ENCODE measurements around the gene CKB. TPM values are rescaled to one million over a fixed set of nuclear protein-coding genes. Genes with fewer than 3 reads are reported as not detected.

The CKB gene
- polyA plus RNA-seq, 1 donor from 2014 or later, result 0.61 TPM

- Mint-ChIP-seq H3K27me3 (no peaks in the 10 kb centered on the region), H3K36me3 (no peaks in the 10 kb centered on the region), H3K27ac (peak overlapping the region in 1 of 3 donors; percentile 12), H3K9me3 (no peaks in the 10 kb centered on the region), H3K4me1 (peaks cover 0 to 2% (median 1%) of the 10 kb centered on the region in 3 donors), H3K4me3 (no peak overlapping the region)
Measured at GRCh38 chr14:103535891-103536565, 13.4 kb upstream of the CKB start.

- H3K27ac Mint-ChIP-seq, result peak overlapping the region in 1 of 3 donors; percentile 12
- no peaks in the 10 kb centered on the region for H3K36me3 Mint-ChIP-seq
- peaks cover 1 to 6% (median 2%) of the 10 kb centered on the region in 3 donors for H3K4me1 Mint-ChIP-seq
- H3K4me3 Mint-ChIP-seq, result no peak overlapping the region
- H3K9me3 Mint-ChIP-seq, result no peaks in the 10 kb centered on the region
- no peaks in the 10 kb centered on the region for H3K27me3 Mint-ChIP-seq
Measured at GRCh38 chr14:103535081-103535890, 12.7 kb upstream of the CKB start.

GRCh38 chr14:103534576-103535061 lies 12.0 kb upstream of the CKB start:
- no peaks in the 10 kb centered on the region for H3K36me3 Mint-ChIP-seq

GRCh38 chr14:103533999-103534575 lies 11.5 kb upstream of the CKB start:
- Mint-ChIP-seq H3K27ac (no peak overlapping the region), H3K9me3 (no peaks in the 10 kb centered on the region), H3K36me3 (no peaks in the 10 kb centered on the region), H3K27me3 (no peaks in the 10 kb centered on the region), H3K4me3 (no peak overlapping the region), H3K4me1 (peaks cover 10 to 12% (median 12%) of the 10 kb centered on the region in 3 donors)

More at GRCh38 chr14:103534576-103535061, 12.0 kb upstream of the CKB start:
- Mint-ChIP-seq H3K4me1 (peaks cover 7 to 13% (median 8%) of the 10 kb centered on the region in 3 donors), H3K27ac (no peak overlapping the region), H3K4me3 (no peak overlapping the region), H3K9me3 (no peaks in the 10 kb centered on the region), H3K27me3 (no peaks in the 10 kb centered on the region)

GRCh38 chr14:103533137-103533998 lies 10.7 kb upstream of the CKB start:
- peaks cover 12 to 13% (median 12%) of the 10 kb centered on the region in 3 donors for H3K4me1 Mint-ChIP-seq
- H3K27me3 Mint-ChIP-seq, result no peaks in the 10 kb centered on the region
- no peak overlapping the region for H3K27ac Mint-ChIP-seq
- H3K4me3 Mint-ChIP-seq, result no peak overlapping the region
- H3K36me3 Mint-ChIP-seq, result no peaks in the 10 kb centered on the region
- H3K9me3 Mint-ChIP-seq, result no peaks in the 10 kb centered on the region

- Mint-ChIP-seq H3K27ac (peak overlapping the region in 1 of 3 donors; percentile 65), H3K4me3 (peak overlapping the region in 1 of 4 donors; percentile 11), H3K27me3 (no peaks in the 10 kb centered on the region), H3K4me1 (peaks cover 14 to 20% (median 14%) of the 10 kb centered on the region in 3 donors), H3K9me3 (no peaks in the 10 kb centered on the region), H3K36me3 (no peaks in the 10 kb centered on the region)
Measured at GRCh38 chr14:103532216-103533136, 9.8 kb upstream of the CKB start.

GRCh38 chr14:103531421-103532215 lies 9.0 kb upstream of the CKB start:
- Mint-ChIP-seq H3K9me3 (no peaks in the 10 kb centered on the region), H3K4me1 (peaks cover 20 to 26% (median 20%) of the 10 kb centered on the region in 3 donors), H3K27ac (peak overlapping the region in 1 of 3 donors; percentile 65), H3K27me3 (no peaks in the 10 kb centered on the region), H3K36me3 (no peaks in the 10 kb centered on the region), H3K4me3 (peak overlapping the region in 2 of 4 donors; percentile 11 to 17)

GRCh38 chr14:103530831-103531230 lies 8.2 kb upstream of the CKB start:
- Mint-ChIP-seq H3K4me3 (peak overlapping the region in 1 of 4 donors; percentile 86), H3K27me3 (no peaks in the 10 kb centered on the region), H3K36me3 (no peaks in the 10 kb centered on the region), H3K9me3 (no peaks in the 10 kb centered on the region), H3K4me1 (peaks cover 20 to 26% (median 20%) of the 10 kb centered on the region in 3 donors), H3K27ac (peak overlapping the region in 1 of 3 donors; percentile 94)

GRCh38 chr14:103530390-103530789 lies 7.8 kb upstream of the CKB start:
- peaks cover 20 to 26% (median 20%) of the 10 kb centered on the region in 3 donors for H3K4me1 Mint-ChIP-seq
- peak overlapping the region; percentile 80 to 95 (median 88) for H3K4me3 Mint-ChIP-seq
- no peaks in the 10 kb centered on the region for H3K9me3 Mint-ChIP-seq
- H3K27ac Mint-ChIP-seq, result peak overlapping the region in 2 of 3 donors; percentile 46 to 94
- H3K36me3 Mint-ChIP-seq, result no peaks in the 10 kb centered on the region
- H3K27me3 Mint-ChIP-seq, result no peaks in the 10 kb centered on the region

- no peaks in the 10 kb centered on the region for H3K27me3 Mint-ChIP-seq
- no peaks in the 10 kb centered on the region for H3K36me3 Mint-ChIP-seq
- H3K4me1 Mint-ChIP-seq, result peaks cover 20 to 26% (median 20%) of the 10 kb centered on the region in 3 donors
- peak overlapping the region; percentile 85 to 97 (median 94) for H3K27ac Mint-ChIP-seq
- peak overlapping the region; percentile 86 to 96 (median 92) for H3K4me3 Mint-ChIP-seq
- H3K9me3 Mint-ChIP-seq, result no peaks in the 10 kb centered on the region
Measured at GRCh38 chr14:103529383-103530365, 7.0 kb upstream of the CKB start.

- peak within 1 kb of the TSS; percentile 85 to 97 (median 94) for H3K27ac Mint-ChIP-seq
Measured at GRCh38 chr14:103528587-103529382, 6.2 kb upstream of the CKB start, which contains the start of gene TRMT61A. TRMT61A (plus strand) TSS chr14:103529196; CDS start chr14:103529979, 783 bp downstream.

More at GRCh38 chr14:103528587-103529382, 6.2 kb upstream of the CKB start, which contains the start of gene TRMT61A:
- H3K4me1 Mint-ChIP-seq, result peaks cover 20 to 26% (median 24%) of the 10 kb centered on the region in 3 donors
- H3K36me3 Mint-ChIP-seq, result no peaks in the 10 kb centered on the region
- H3K4me3 Mint-ChIP-seq, result peak within 1 kb of the TSS; percentile 86 to 96 (median 92)
- H3K9me3 Mint-ChIP-seq, result no peaks in the 10 kb centered on the region
- no peaks in the 10 kb centered on the region for H3K27me3 Mint-ChIP-seq
